H1 (cell line): ENCODE results near the gene KLHL29. TPM values are rescaled to one million over a fixed set of nuclear protein-coding genes. Genes with fewer than 3 reads are reported as not detected.

ENCODE experiments used
- CTCF ChIA-PET: fragments of 300-600 bp; sonication (Branson Sonifier 250); formaldehyde crosslinking; loops from one replicate; lab custom pipeline; 2021; ENCODE audit not compliant: partially characterized antibody; lab: Charles Lee
- POLR2A ChIA-PET: fragments of 300-600 bp; sonication (Branson Sonifier 250); formaldehyde crosslinking; loops from one replicate; lab custom pipeline; 2021; ENCODE audit warnings: inconsistent platforms; ENCODE audit not compliant: partially characterized antibody; lab: Charles Lee
- DNase-seq, 2 experiments: peaks; one replicate each; pipeline versions ENCODE4 v3.0.0 to v3.0.0-alpha.2; 2010 to 2022; ENCODE audit warnings: low spot score in 2 of 2, low read depth in 1 of 2, mixed read lengths in 1 of 2
- FAIRE-seq: peaks from 2 replicates; lab custom pipeline; 2011; peaks lifted over from hg19 to GRCh38; lab: Jason Lieb, UNC
- H2AFZ ChIP-seq: 2 replicates; pipeline ENCODE4 v1.8.1; 2012; ENCODE audit warnings: low read length, inconsistent platforms
- H2AK5ac ChIP-seq: 2 replicates; pipeline ENCODE4 v1.6.1; 2013; ENCODE audit warnings: low read depth, low read length
- H2BK120ac ChIP-seq: replicated peaks from 2 replicates; pipeline ENCODE3; 2013; ENCODE audit warnings: low read depth, low read length, inconsistent platforms
- H2BK12ac ChIP-seq: 2 replicates; pipeline ENCODE4 v1.6.1; 2013; ENCODE audit warnings: low read depth, low read length
- H2BK15ac ChIP-seq: 2 replicates; pipeline ENCODE4 v1.6.1; 2013; ENCODE audit warnings: low read length
- H2BK20ac ChIP-seq: 2 replicates; pipeline ENCODE4 v1.6.1; 2013; ENCODE audit warnings: low read length
- H2BK5ac ChIP-seq: 2 replicates; pipeline ENCODE4 v1.6.1; 2013; ENCODE audit warnings: low read depth, low read length
- H3K14ac ChIP-seq: 2 replicates; pipeline ENCODE4 v1.6.1; 2013; ENCODE audit warnings: inconsistent platforms; ENCODE audit not compliant: insufficient read length
- H3K18ac ChIP-seq: 2 replicates; pipeline ENCODE4 v1.6.1; 2013; ENCODE audit warnings: low read length; ENCODE audit errors: extremely low read depth
- H3K23ac ChIP-seq: 2 replicates; pipeline ENCODE4 v1.6.1; 2013; ENCODE audit warnings: inconsistent platforms; ENCODE audit not compliant: insufficient read length
- H3K23me2 ChIP-seq: 2 replicates; pipeline ENCODE4 v1.6.1; 2013; ENCODE audit warnings: low read depth, low read length
- H3K27ac ChIP-seq: 2 replicates; pipeline ENCODE4 v1.6.1; 2011; ENCODE audit warnings: low read depth, low read length, inconsistent platforms
- H3K27me3 ChIP-seq, 4 experiments: replicated peaks in 1 of 4; 1 replicate in 1 of 4; 2 replicates in 3 of 4; pipeline versions ENCODE4 v1.6.1 to v1.8.1; 2011 to 2013; ENCODE audit warnings: low read length in 3 of 4, mild to moderate bottlenecking in 3 of 4, inconsistent platforms in 2 of 4, mixed read lengths in 2 of 4, moderate library complexity in 1 of 4; ENCODE audit not compliant: control insufficient read depth in 3 of 4, insufficient read depth in 3 of 4; ENCODE audit errors: extremely low read depth in 1 of 4
- H3K36me3 ChIP-seq, 4 experiments: 2 replicates each; pipeline versions ENCODE4 v1.6.1 to v1.8.1; 2011 to 2013; ENCODE audit warnings: mild to moderate bottlenecking in 4 of 4, low read length in 3 of 4, moderate library complexity in 2 of 4, control low read depth in 1 of 4, inconsistent platforms in 1 of 4; ENCODE audit not compliant: insufficient read depth in 4 of 4, control insufficient read depth in 2 of 4
- H3K4ac ChIP-seq: replicated peaks from 2 replicates; pipeline ENCODE3; 2013; ENCODE audit warnings: low read length, low read depth, mixed read lengths, inconsistent platforms; ENCODE audit not compliant: insufficient read length
- H3K4me1 ChIP-seq, 4 experiments: replicated peaks in 1 of 4; 1 replicate in 1 of 4; 2 replicates in 3 of 4; pipeline versions ENCODE4 v1.6.1 to v1.8.1; 2011 to 2013; ENCODE audit warnings: low read length in 3 of 4, inconsistent platforms in 2 of 4, mixed read lengths in 1 of 4; ENCODE audit not compliant: insufficient read depth in 4 of 4, control insufficient read depth in 3 of 4
- H3K4me2 ChIP-seq, 2 experiments: 2 replicates each; pipeline versions ENCODE4 v1.6.1 to v1.8.1; 2011 to 2013; ENCODE audit warnings: low read depth in 2 of 2, low read length in 2 of 2, control low read depth in 1 of 2, inconsistent platforms in 1 of 2, mild to moderate bottlenecking in 1 of 2; ENCODE audit not compliant: insufficient read depth in 1 of 2
- H3K4me3 ChIP-seq, 4 experiments: fragments of 200-600, 300-600 bp in 1 of 4; sonication (generic), shearing (Covaris generic), sonication (Bioruptor Twin) in 1 of 4; 2 replicates each; pipeline versions ENCODE4 v1.5.1 to v1.8.1; 2011 to 2016; ENCODE audit warnings: low read length in 4 of 4, low read depth in 3 of 4, control low read depth in 2 of 4, inconsistent platforms in 2 of 4, mild to moderate bottlenecking in 2 of 4, mixed read lengths in 1 of 4, moderate library complexity in 1 of 4; ENCODE audit not compliant: insufficient read depth in 2 of 4; ENCODE audit errors: extremely low read depth in 1 of 4
- H3K56ac ChIP-seq: replicated peaks from 2 replicates; pipeline ENCODE3; 2013; ENCODE audit warnings: low read depth, mild to moderate bottlenecking, mixed read lengths, low read length, inconsistent platforms; ENCODE audit not compliant: insufficient read length
- H3K79me1 ChIP-seq: 2 replicates; pipeline ENCODE4 v1.6.1; 2013; ENCODE audit warnings: low read depth, low read length, control low read depth
- H3K79me2 ChIP-seq, 2 experiments: 2 replicates each; pipeline versions ENCODE4 v1.6.1 to v1.8.1; 2012 to 2013; ENCODE audit warnings: low read length in 2 of 2, mild to moderate bottlenecking in 2 of 2, inconsistent platforms in 1 of 2; ENCODE audit not compliant: insufficient read depth in 2 of 2, control insufficient read depth in 1 of 2
- H3K9ac ChIP-seq, 4 experiments: replicated peaks in 1 of 4; 1 replicate in 1 of 4; 2 replicates in 3 of 4; pipeline versions ENCODE4 v1.6.1 to v1.8.1; 2011 to 2013; ENCODE audit warnings: low read depth in 3 of 4, low read length in 3 of 4, control low read depth in 2 of 4, mild to moderate bottlenecking in 2 of 4, moderate library complexity in 2 of 4, inconsistent platforms in 1 of 4; ENCODE audit errors: extremely low read depth in 1 of 4
- H3K9me3 ChIP-seq, 2 experiments: 2 replicates each; pipeline versions ENCODE4 v1.6.1 to v1.8.1; 2012 to 2013; ENCODE audit warnings: mild to moderate bottlenecking in 2 of 2, moderate library complexity in 2 of 2, control low read depth in 1 of 2, inconsistent platforms in 1 of 2, low read depth in 1 of 2, low read length in 1 of 2, mixed read lengths in 1 of 2; ENCODE audit not compliant: insufficient read depth in 2 of 2
- H4K20me1 ChIP-seq, 2 experiments: replicated peaks in 1 of 2; 2 replicates each; pipeline versions ENCODE3 to v1.8.1; 2011 to 2013; ENCODE audit warnings: inconsistent platforms in 2 of 2, low read length in 2 of 2, mild to moderate bottlenecking in 1 of 2; ENCODE audit not compliant: insufficient read depth in 2 of 2, control insufficient read depth in 1 of 2
- H4K5ac ChIP-seq: 2 replicates; pipeline ENCODE4 v1.6.1; 2013; ENCODE audit warnings: low read length, low read depth, mixed read lengths, inconsistent platforms; ENCODE audit not compliant: insufficient read length
- H4K8ac ChIP-seq: 2 replicates; pipeline ENCODE4 v1.8.0; 2013; ENCODE audit warnings: mild to moderate bottlenecking, moderate library complexity, low read length, inconsistent platforms; ENCODE audit not compliant: insufficient read depth; ENCODE audit errors: extremely low read depth
- H4K91ac ChIP-seq: replicated peaks from 2 replicates; pipeline ENCODE3; 2013; ENCODE audit warnings: low read length, mixed read lengths, inconsistent platforms; ENCODE audit not compliant: insufficient read length
- ATF3 ChIP-seq: IDR thresholded peaks from 2 replicates; pipeline ENCODE4 v1.6.1; 2011; ENCODE audit warnings: low read depth, mild to moderate bottlenecking, low read length; ENCODE audit not compliant: insufficient read depth
- EZH2 ChIP-seq: fragments of 200-600 bp; sonication (generic); IDR thresholded peaks from 2 replicates; pipeline ENCODE4 v1.7.1; 2012; ENCODE audit warnings: low read depth, mild to moderate bottlenecking, moderate library complexity, low read length, inconsistent platforms; ENCODE audit not compliant: severe bottlenecking
- POLR2A ChIP-seq, 2 experiments: IDR thresholded peaks; 1 replicate in 1 of 2; 2 replicates in 1 of 2; pipeline ENCODE4 v1.6.1; 2011; ENCODE audit warnings: low read depth in 2 of 2, low read length in 2 of 2, mild to moderate bottlenecking in 2 of 2; ENCODE audit errors: control extremely low read depth in 1 of 2
- SIX5 ChIP-seq: IDR thresholded peaks from 2 replicates; pipeline ENCODE4 v1.6.1; 2011; ENCODE audit warnings: mild to moderate bottlenecking, low read depth, low read length
- TBP ChIP-seq: IDR thresholded peaks from 2 replicates; pipeline ENCODE4 v1.6.1; 2011; ENCODE audit warnings: low read depth, low read length, improper control_type of control experiment
- USF2 ChIP-seq: IDR thresholded peaks from 2 replicates; pipeline ENCODE4 v1.6.1; 2011; ENCODE audit warnings: low read length, improper control_type of control experiment
- WGBS, 2 experiments: shearing (Covaris generic) in 1 of 2; methylation state at CpG; one replicate each; pipeline versions ENCODE4 v1.1.6 to v1.1.7; 2013 to 2015; ENCODE audit warnings: low lambda C conversion rate in 2 of 2, mixed read lengths in 2 of 2, inconsistent platforms in 1 of 2, low coverage in 1 of 2, missing lambda C conversion rate in 1 of 2; ENCODE audit not compliant: insufficient replicate concordance in 2 of 2, insufficient coverage in 1 of 2, insufficient read length in 1 of 2; ENCODE audit errors: extremely low coverage in 1 of 2, missing lambda C conversion rate in 1 of 2; 5-methylcytosine and 5-hydroxymethylcytosine counted together
- polyA plus RNA-seq, 7 experiments: library from polyadenylated mRNA; depleted of rRNA in 3 of 7; stranded (reverse) in 5 of 7; unstranded in 2 of 7; fragments of >200 nt in 5 of 7; fragments of 200-250 nt in 2 of 7; gene quantifications; 1 replicate in 5 of 7; 2 replicates in 1 of 7; 4 replicates in 1 of 7; pipeline versions ENCODE4 v1.2.1 to v1.2.3, GENCODE V29; 2011 to 2013; ENCODE audit warnings: missing spikeins in 2 of 7, mixed read lengths in 2 of 7
- total RNA-seq: library from RNA; stranded (reverse); fragmentation: NEBNext Ultra II Directional; extraction: Animal tissue kit (Norgen Biotek cat#: 25700); gene quantifications from 2 replicates; pipeline ENCODE4 v1.2.1, GENCODE V29; 2021

Gene KLHL29
- total and polyA plus RNA-seq, 2 of the 8 experiments (the other 6 are each of a cell fraction or from before 2014, with no cell fraction given) = 1.1 to 4.7 TPM

GRCh38 chr2:23375448-23375847, 9.5 kb upstream of the KLHL29 start:
- Histone ChIP-seq H3K23ac (no peak overlapping the region), H3K56ac (no peak overlapping the region), H3K23me2 (no peaks in the 10 kb centered on the region), H2AK5ac (no peak overlapping the region), H3K9me3 (no peaks in the 10 kb centered on the region), H2BK20ac (no peak overlapping the region), H3K27ac (no peak overlapping the region), H2BK15ac (peak overlapping the region; percentile 48; the same call in 1 of the 2 replicates), H3K4ac (no peak overlapping the region), H3K79me2 (no peaks in the 10 kb centered on the region), H2BK120ac (no peak overlapping the region), H4K5ac (no peak overlapping the region), H3K14ac (no peak overlapping the region), H4K91ac (no peak overlapping the region), H2BK5ac (no peak overlapping the region), H4K20me1 (no peaks in the 10 kb centered on the region), H2BK12ac (no peak overlapping the region), H2AFZ (peak overlapping the region; percentile 90), H3K79me1 (no peaks in the 10 kb centered on the region), H3K18ac (no peak overlapping the region), H3K36me3 (no peaks in the 10 kb centered on the region), H4K8ac (no peak overlapping the region), H3K4me1 (no peaks in the 10 kb centered on the region), H3K4me3 (no peak overlapping the region), H3K9ac (no peak overlapping the region), H3K27me3 (peaks cover 0 to 4% (median 2%) of the 10 kb centered on the region in 4 experiments; a peak in 1 of 7 replicates), H3K4me2 (no peak overlapping the region)
- WGBS, 2 experiments = 93% methylated on average over 3 of the region's 3 CpGs; no CpG with 5 or more reads in 1 of the 2 experiments
- DNase-seq = no peak
- ChIA-PET CTCF (interaction anchor here (1.0 to 1.7 kb wide), 4 partner anchors 9 to 83 kb away, joined by 3 to 8 read pairs (median 4); no protein-coding TSS in a partner anchor), POLR2A (interaction anchor here (1.7 kb wide), 1 partner anchor 9 kb away, joined by 6 read pairs; no protein-coding TSS in a partner anchor)
- peak; percentile 90 for TF ChIP-seq SIX5
- no peak for TF ChIP-seq POLR2A (IDR thresholded peaks at IDR 0.05; ENCODE audit: control extremely low read depth in 1 of 2, low read depth in 2 of 2, low read length in 2 of 2)
- no peak for TF ChIP-seq TBP
- TF ChIP-seq ATF3 = 0 out of 2 replicates have a peak, but pooled peaks have one; percentile 3
- TF ChIP-seq USF2 = peak; percentile 71
- no peak for TF ChIP-seq EZH2
- peak; percentile 42 for FAIRE-seq
